HEK293T (cell line): ENCODE data around the gene C12orf50.

Experiments
- CTCF ChIA-PET: fragments of 350-600 bp; formaldehyde crosslinking; extraction: SDS; loops from one replicate; lab custom pipeline; 2021; ENCODE audit warnings: antibody characterized with exemption, inconsistent platforms; lab: Yijun Ruan, JAX
- POLR2A ChIA-PET: fragments of 350-600 bp; formaldehyde crosslinking; extraction: SDS; loops from one replicate; lab custom pipeline; 2020; ENCODE audit warnings: antibody characterized with exemption, inconsistent platforms; lab: Yijun Ruan, JAX
- DNase-seq: peaks from one replicate; pipeline ENCODE4 v3.0.0; 2012; ENCODE audit warnings: mixed read lengths; ENCODE audit errors: extremely low spot score
- ARNT ChIP-seq: fragments of 450-650 bp; IDR thresholded peaks from 2 replicates; pipeline ENCODE4 v1.6.1; 2017; ENCODE audit warnings: mild to moderate bottlenecking
- BHLHE40 ChIP-seq: fragments of 450-650 bp; IDR thresholded peaks from 2 replicates; pipeline ENCODE4 v1.6.1; 2016; ENCODE audit warnings: mild to moderate bottlenecking, moderate library complexity, borderline replicate concordance
- CTBP1 ChIP-seq: fragments of 450-650 bp; IDR thresholded peaks from 2 replicates; pipeline ENCODE4 v1.6.1; 2016; ENCODE audit warnings: borderline replicate concordance
- ELF4 ChIP-seq: fragments of 450-650 bp; IDR thresholded peaks from 2 replicates; pipeline ENCODE4 v1.6.1; 2017; ENCODE audit warnings: antibody characterized with exemption
- FOXA1 ChIP-seq: fragments of 450-650 bp; IDR thresholded peaks from 2 replicates; pipeline ENCODE4 v1.6.1; 2016; ENCODE audit warnings: mild to moderate bottlenecking
- FOXK2 ChIP-seq: fragments of 450-650 bp; IDR thresholded peaks from 2 replicates; pipeline ENCODE4 v1.6.1; 2016; ENCODE audit warnings: mild to moderate bottlenecking
- FOXM1 ChIP-seq: fragments of 450-650 bp; IDR thresholded peaks from 2 replicates; pipeline ENCODE4 v1.6.1; 2017; ENCODE audit warnings: mild to moderate bottlenecking, borderline replicate concordance
- HDGF ChIP-seq: fragments of 450-650 bp; IDR thresholded peaks from 2 replicates; pipeline ENCODE4 v1.6.1; 2017; ENCODE audit warnings: antibody characterized with exemption, borderline replicate concordance
- L3MBTL2 ChIP-seq: fragments of 450-650 bp; conservative IDR thresholded peaks from 2 replicates; pipeline ENCODE4 v1.6.1; 2016; ENCODE audit warnings: mild to moderate bottlenecking
- LEF1 ChIP-seq: fragments of 450-650 bp; IDR thresholded peaks from 2 replicates; pipeline ENCODE4 v1.6.1; 2017; ENCODE audit warnings: mild to moderate bottlenecking, borderline replicate concordance
- NFRKB ChIP-seq: fragments of 450-650 bp; IDR thresholded peaks from 2 replicates; pipeline ENCODE4 v1.6.1; 2016; ENCODE audit warnings: mild to moderate bottlenecking, moderate library complexity
- SP1 ChIP-seq: fragments of 450-650 bp; IDR thresholded peaks from 2 replicates; pipeline ENCODE4 v1.6.1; 2017
- SUZ12 ChIP-seq: fragments of 450-650 bp; IDR thresholded peaks from 2 replicates; pipeline ENCODE4 v1.6.1; 2016; ENCODE audit warnings: mild to moderate bottlenecking
- TARDBP ChIP-seq: fragments of 450-650 bp; IDR thresholded peaks from 2 replicates; pipeline ENCODE4 v1.6.1; 2016
- ZNF384 ChIP-seq: fragments of 450-650 bp; IDR thresholded peaks from 2 replicates; pipeline ENCODE4 v1.6.1; 2016
- TF ChIP-seq, protein P1 (sequence below): fragments of 450-650 bp; IDR thresholded peaks from 2 replicates; pipeline ENCODE4 v1.6.1; 2016

Gene C12orf50

DNA sequence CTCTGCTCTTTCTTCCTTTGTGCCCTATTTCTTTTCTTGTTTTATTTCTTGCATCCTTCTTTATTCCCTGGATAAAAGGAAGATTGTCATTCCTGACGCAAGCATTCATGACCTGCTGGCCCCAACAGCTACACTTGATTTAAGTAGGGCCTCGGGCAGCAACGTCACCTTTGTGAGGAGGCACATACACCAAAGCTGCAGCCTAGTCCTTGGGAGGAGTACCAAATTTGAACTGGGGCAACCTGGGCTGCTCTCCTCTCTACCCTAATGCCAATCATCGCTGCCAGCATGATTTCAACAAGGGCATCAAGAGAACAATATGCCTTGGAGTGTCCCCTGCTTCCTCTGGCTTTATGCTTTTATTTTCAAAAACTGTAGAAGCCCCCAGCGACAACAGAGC, 76.4 kb downstream of the C12orf50 start:
- TF ChIP-seq ELF4 (no peak), TARDBP (no peak), HDGF (no peak), CTBP1 (no peak), ZNF384 (no peak), ARNT (no peak), NFRKB (no peak), FOXM1 (no peak), FOXK2 (no peak)
- no peak for DNase-seq
- ChIA-PET POLR2A (no interaction called here), CTCF (interaction anchor here (0.6 to 0.7 kb wide), 2 partner anchors 99 to 1760 kb away, joined by 3 read pairs; no protein-coding TSS in a partner anchor)

DNA sequence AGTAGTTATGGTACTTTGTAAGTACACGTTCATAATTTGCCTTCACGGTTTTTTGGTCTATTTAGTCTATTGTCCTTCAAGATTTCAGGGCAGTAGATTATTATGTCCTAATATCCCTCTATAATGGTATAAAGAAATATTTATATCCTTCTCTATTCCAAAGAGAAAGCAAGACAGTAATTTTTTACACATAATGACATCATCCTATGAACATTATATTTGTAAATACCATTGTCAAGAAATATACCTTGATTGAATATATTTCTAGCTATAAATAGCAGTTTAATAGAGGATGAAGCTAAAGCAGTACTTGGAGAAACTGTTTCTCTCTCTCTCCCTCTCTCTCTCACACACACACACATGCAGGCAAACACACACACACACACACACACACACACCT, 77.0 kb downstream of the C12orf50 start:
- TF ChIP-seq CTBP1: no peak
- TF ChIP-seq FOXA1: no peak
- no peak for TF ChIP-seq BHLHE40
- TF ChIP-seq, protein P1, sequence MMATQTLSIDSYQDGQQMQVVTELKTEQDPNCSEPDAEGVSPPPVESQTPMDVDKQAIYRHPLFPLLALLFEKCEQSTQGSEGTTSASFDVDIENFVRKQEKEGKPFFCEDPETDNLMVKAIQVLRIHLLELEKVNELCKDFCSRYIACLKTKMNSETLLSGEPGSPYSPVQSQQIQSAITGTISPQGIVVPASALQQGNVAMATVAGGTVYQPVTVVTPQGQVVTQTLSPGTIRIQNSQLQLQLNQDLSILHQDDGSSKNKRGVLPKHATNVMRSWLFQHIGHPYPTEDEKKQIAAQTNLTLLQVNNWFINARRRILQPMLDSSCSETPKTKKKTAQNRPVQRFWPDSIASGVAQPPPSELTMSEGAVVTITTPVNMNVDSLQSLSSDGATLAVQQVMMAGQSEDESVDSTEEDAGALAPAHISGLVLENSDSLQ: no peak
- no peak for TF ChIP-seq LEF1
- TF ChIP-seq ARNT: no peak
- TF ChIP-seq NFRKB: no peak
- no peak for TF ChIP-seq ELF4
- no peak for TF ChIP-seq SP1
- no peak for TF ChIP-seq L3MBTL2
- no peak for TF ChIP-seq TARDBP
- no peak for TF ChIP-seq ZNF384
- no peak for TF ChIP-seq FOXK2
- no peak for TF ChIP-seq SUZ12
- no peak for TF ChIP-seq FOXM1
- TF ChIP-seq HDGF: no peak
- no peak for DNase-seq
- POLR2A ChIA-PET: no interaction called here
- CTCF ChIA-PET: interaction anchor here (0.6 kb wide), 1 partner anchor 99 kb away, joined by 3 read pairs; no protein-coding TSS in a partner anchor

DNA sequence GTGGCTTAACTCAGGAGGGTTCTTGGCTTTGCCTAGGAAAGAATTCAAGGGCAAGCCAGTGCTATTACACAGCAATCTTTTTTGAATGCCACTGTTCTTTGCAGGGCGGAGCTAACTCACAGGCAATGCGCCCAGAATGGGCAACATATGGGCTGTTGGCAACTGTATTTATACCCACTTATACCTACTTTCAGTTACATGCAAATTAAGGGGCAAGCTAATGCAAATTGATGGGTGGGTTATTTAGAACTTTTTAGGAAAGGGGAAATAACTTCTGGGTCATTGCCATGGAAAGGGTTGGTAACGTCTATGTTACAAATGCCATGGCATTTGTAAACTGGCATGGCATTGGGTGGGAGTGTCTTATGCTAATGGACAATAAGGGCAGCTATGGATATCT, 85.4 kb downstream of the C12orf50 start:
- POLR2A ChIA-PET: no interaction called here
- no peak for TF ChIP-seq ZNF384
- no peak for TF ChIP-seq BHLHE40
- no peak for TF ChIP-seq NFRKB
- TF ChIP-seq TARDBP: no peak
- TF ChIP-seq ELF4: no peak
- no peak for TF ChIP-seq FOXM1
- no peak for TF ChIP-seq FOXA1
- TF ChIP-seq HDGF: no peak
- no peak for TF ChIP-seq SP1
- TF ChIP-seq, protein P1: no peak
- no peak for TF ChIP-seq FOXK2
- TF ChIP-seq LEF1: no peak
- TF ChIP-seq ARNT: no peak
- TF ChIP-seq CTBP1: no peak
- TF ChIP-seq L3MBTL2: no peak
- no peak for TF ChIP-seq SUZ12
- no peak for DNase-seq
- CTCF ChIA-PET: no interaction called here

DNA sequence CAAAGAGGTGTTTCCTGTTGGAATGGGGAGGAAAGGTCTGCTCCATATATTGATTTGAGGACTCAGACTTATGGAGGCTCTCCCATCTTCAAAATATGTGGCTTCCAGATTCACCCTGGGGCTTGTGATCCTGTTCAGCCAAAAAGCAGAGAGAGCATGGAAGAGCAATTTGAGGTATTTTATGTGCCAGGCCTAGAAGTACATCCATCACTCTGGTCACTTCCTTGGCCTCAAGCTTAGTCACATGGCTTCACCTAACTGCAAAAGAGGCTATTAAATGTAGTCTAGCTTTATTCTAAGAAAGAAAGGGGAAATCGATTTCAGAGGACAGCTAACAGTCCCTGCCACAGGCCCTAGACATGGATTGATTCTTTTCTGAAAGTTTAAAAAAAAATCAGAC, 86.2 kb downstream of the C12orf50 start:
- TF ChIP-seq ARNT: no peak
- TF ChIP-seq FOXA1: no peak
- TF ChIP-seq, protein P1: no peak
- TF ChIP-seq NFRKB: no peak
- TF ChIP-seq HDGF: no peak
- no peak for TF ChIP-seq FOXK2
- no peak for TF ChIP-seq SP1
- TF ChIP-seq L3MBTL2: no peak
- no peak for TF ChIP-seq TARDBP
- ChIA-PET POLR2A (no interaction called here), CTCF (no interaction called here)
- DNase-seq: no peak

DNA sequence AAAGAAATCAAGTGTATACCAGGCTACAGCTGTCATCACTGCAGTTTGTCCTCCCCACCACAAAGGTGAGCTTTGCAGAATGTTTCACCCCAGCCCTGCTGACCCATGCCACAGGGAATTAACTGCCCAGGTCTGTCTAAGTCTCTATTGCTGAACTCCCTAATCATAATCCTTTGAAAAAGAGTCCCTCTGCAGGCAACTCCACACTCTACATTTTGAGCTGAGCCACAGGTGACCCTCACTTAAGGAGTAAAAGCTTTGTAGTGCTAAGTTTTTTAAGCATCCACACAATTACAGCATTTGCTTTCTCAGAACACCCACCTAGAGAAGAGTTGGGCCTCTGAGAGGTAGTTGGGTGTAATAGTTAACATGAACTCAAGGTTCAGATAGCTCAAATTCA, 90.0 kb downstream of the C12orf50 start:
- TF ChIP-seq L3MBTL2 (no peak), ZNF384 (no peak), FOXA1 (no peak), ELF4 (no peak)
- POLR2A ChIA-PET: no interaction called here
- CTCF ChIA-PET: no interaction called here
- DNase-seq: no peak

DNA sequence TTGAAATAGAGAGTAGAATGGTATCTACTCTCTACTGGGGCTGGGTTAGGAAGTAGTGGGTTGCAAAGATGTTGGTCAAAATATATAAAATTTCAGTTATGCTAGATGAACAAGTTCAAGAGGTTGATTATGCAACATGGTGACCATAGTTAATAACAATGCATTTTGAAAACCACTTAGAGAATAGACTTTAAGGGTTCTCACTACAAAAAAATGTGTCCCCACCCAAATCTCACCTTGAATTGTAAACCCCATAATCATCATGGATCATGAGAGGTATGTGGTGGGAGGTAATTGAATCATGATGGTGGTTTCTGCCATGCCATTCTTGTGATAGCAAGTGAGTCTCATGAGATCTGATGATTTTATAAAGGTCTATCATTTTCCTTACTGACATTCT, 94.0 kb downstream of the C12orf50 start:
- TF ChIP-seq, protein P1: no peak
- TF ChIP-seq HDGF (no peak), L3MBTL2 (no peak)
- DNase-seq: no peak
- ChIA-PET POLR2A (no interaction called here), CTCF (no interaction called here)

DNA sequence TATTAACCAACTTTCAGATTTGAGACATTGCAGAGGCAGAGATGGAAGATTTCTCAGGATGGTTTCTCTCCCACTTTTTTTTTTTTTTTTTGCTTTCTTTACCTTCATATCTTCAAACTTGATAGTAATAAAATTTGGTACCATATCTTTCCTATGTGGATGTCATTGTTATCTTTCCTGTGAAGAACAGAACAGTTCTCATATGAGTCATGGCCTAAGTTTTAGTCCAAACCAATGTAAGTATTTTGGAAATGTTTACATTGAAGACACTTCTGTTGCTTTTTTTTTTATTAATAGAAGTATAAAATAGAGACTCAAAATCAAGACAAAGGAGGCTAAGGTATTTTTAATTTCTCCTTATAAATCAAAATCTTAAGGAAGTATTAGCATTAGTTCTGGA, 95.2 kb downstream of the C12orf50 start:
- no peak for DNase-seq
- ChIA-PET POLR2A (no interaction called here), CTCF (no interaction called here)
- TF ChIP-seq FOXA1 (no peak), SUZ12 (no peak), SP1 (no peak), CTBP1 (no peak), ZNF384 (no peak), ARNT (no peak), ELF4 (no peak), HDGF (no peak), FOXM1 (no peak), BHLHE40 (no peak), LEF1 (no peak), NFRKB (no peak)
